ENCODE results near the gene ATF2. TPM values are rescaled to one million over a fixed set of nuclear protein-coding genes. Genes with fewer than 3 reads are reported as not detected.
A peak's percentile ranks its signal among the peaks of the same experiment; 100 is the strongest.

The ATF2 gene
- total RNA-seq, 1 donor from 2014 or later, result 51.2 TPM

DNA sequence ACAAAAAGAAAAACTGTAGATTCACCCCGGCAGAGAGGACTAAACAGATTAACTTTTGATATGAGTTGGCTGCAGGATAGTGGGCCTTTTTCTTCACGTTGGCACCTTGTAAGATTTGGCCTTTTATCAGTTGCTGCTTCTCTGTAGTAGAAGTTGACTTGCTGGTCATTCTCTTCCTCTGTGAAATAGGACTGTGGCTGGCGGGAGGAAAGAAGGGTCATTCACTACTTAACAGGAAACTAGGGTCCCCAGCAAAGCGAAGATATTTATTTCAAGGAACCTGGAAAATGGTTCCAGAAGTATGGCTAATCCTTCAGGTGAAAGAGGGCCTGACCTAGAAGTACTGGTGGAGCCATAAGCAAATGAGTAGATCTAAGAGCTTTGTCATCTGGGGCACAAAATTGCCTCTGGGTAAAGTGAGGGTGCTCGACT, 13.9 kb upstream of the ATF2 start:
- H3K27me3 ChIP-seq, result no peaks in the 10 kb centered on the region
- no peaks in the 10 kb centered on the region for H3K9me3 ChIP-seq
- DNase-seq (no peak), ATAC-seq (no peak)
- intact Hi-C loops (cut with DNase I), result no loop called here
- H3K27ac ChIP-seq, result peak overlapping the region; percentile 88
- peak overlapping the region; percentile 85 for H3K4me3 ChIP-seq
- H3K4me1 ChIP-seq, result no peaks in the 10 kb centered on the region
- H3K36me3 ChIP-seq, result peaks cover 33% of the 10 kb centered on the region
- TF ChIP-seq, protein P1, sequence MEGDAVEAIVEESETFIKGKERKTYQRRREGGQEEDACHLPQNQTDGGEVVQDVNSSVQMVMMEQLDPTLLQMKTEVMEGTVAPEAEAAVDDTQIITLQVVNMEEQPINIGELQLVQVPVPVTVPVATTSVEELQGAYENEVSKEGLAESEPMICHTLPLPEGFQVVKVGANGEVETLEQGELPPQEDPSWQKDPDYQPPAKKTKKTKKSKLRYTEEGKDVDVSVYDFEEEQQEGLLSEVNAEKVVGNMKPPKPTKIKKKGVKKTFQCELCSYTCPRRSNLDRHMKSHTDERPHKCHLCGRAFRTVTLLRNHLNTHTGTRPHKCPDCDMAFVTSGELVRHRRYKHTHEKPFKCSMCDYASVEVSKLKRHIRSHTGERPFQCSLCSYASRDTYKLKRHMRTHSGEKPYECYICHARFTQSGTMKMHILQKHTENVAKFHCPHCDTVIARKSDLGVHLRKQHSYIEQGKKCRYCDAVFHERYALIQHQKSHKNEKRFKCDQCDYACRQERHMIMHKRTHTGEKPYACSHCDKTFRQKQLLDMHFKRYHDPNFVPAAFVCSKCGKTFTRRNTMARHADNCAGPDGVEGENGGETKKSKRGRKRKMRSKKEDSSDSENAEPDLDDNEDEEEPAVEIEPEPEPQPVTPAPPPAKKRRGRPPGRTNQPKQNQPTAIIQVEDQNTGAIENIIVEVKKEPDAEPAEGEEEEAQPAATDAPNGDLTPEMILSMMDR (IDR thresholded peaks at IDR 0.05), result no peak

GRCh38 chr2:175181104-175181876, 13.3 kb upstream of the ATF2 start, which contains the start of gene ATP5MC3:
TSS of gene ATP5MC3 (minus strand) at chr2:175181710. CDS start at chr2:175181393, 317 bp downstream.
- TF ChIP-seq, protein P1 (IDR thresholded peaks at IDR 0.05), result peak; percentile 8
- H3K4me1 ChIP-seq, result no peaks in the 10 kb centered on the region
- H3K36me3 ChIP-seq, result peaks cover 38% of the 10 kb centered on the region
- ATAC-seq, result peak; percentile 98
- H3K27me3 ChIP-seq, result no peaks in the 10 kb centered on the region
- intact Hi-C loops (cut with DNase I), result no loop called here
- DNase-seq, result peak; percentile 98
- H3K27ac ChIP-seq, result peak within 1 kb of the TSS; percentile 88
- H3K9me3 ChIP-seq, result no peaks in the 10 kb centered on the region
- H3K4me3 ChIP-seq, result peak within 1 kb of the TSS; percentile 85

- Histone ChIP-seq H3K9me3 (no peaks in the 10 kb centered on the region), H3K4me1 (no peaks in the 10 kb centered on the region), H3K27me3 (no peaks in the 10 kb centered on the region), H3K27ac (peak overlapping the region; percentile 88), H3K36me3 (peaks cover 43% of the 10 kb centered on the region), H3K4me3 (peak overlapping the region; percentile 85)
- DNase-seq, result peak; percentile 70
- peak; percentile 77 for ATAC-seq
- intact Hi-C loops (cut with DNase I), result no loop called here
- TF ChIP-seq, protein P1 (IDR thresholded peaks at IDR 0.05), result no peak
Measured at GRCh38 chr2:175180701-175181103, 12.7 kb upstream of the ATF2 start.

DNA sequence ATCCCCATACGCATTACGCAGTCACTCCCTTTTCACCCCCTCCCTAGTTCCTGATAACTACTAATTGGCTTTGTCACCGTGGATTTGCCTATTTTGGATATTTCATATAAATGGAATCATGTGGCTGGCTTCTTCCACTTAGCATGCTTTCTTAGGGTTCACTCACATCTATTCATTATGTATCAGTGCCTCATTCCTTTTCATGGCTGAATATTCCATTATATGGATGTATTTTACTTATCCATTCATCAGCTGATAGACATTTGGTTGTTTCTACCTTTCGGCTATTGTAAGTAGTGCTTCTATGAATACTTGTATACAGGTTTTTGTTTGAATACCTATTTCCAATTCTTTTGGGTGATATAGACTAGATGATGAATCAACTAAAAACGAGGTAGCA, 8.6 kb upstream of the ATF2 start:
- Histone ChIP-seq H3K4me3 (no peak overlapping the region), H3K27me3 (no peaks in the 10 kb centered on the region), H3K4me1 (no peaks in the 10 kb centered on the region), H3K9me3 (no peaks in the 10 kb centered on the region), H3K36me3 (peaks cover 50% of the 10 kb centered on the region), H3K27ac (no peak overlapping the region)
- intact Hi-C loops (cut with DNase I), result no loop called here
- no peak for ATAC-seq
- DNase-seq, result no peak
- TF ChIP-seq, protein P1 (IDR thresholded peaks at IDR 0.05), result no peak

DNA sequence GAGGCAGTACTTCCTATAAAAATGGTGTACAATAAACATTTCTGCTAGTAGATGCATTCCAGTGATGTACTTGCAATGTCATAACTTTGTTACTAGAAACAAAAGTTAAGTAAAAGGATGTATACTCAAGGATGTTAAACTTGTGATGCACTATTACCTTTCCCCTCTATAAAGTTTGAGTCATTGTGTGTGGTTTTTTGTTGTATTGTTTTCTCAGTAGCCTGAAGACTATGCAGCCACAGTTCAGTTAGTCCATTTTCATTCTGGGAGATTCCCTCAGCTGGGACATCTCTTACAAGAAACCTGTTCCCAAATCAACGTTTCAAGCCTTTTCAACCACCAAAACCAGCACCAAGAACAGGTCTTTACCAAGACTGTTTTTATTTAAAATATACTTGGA, 7.9 kb upstream of the ATF2 start:
- Histone ChIP-seq H3K36me3 (peaks cover 50% of the 10 kb centered on the region), H3K4me3 (no peak overlapping the region), H3K4me1 (no peaks in the 10 kb centered on the region), H3K27me3 (no peaks in the 10 kb centered on the region), H3K9me3 (no peaks in the 10 kb centered on the region), H3K27ac (no peak overlapping the region)
- TF ChIP-seq, protein P1 (IDR thresholded peaks at IDR 0.05), result no peak
- ATAC-seq (no peak), DNase-seq (no peak)
- intact Hi-C loops (cut with DNase I), result no loop called here

Data from upper lobe of right lung (tissue), 1 donor.